Hepatocyte (in vitro differentiated cells): ENCODE measurements around the gene DUSP11. TPM values are rescaled to one million over a fixed set of nuclear protein-coding genes. Genes with fewer than 3 reads are reported as not detected.

Source experiments
- DNase-seq: peaks from one replicate; pipeline ENCODE4 v3.0.0-alpha.2; 2016; ENCODE audit warnings: low spot score
- H2AFZ ChIP-seq: fragments of 200-600 bp; sonication (generic); 2 replicates; pipeline ENCODE4 v1.6.0; 2016; ENCODE audit warnings: antibody characterized with exemption, mild to moderate bottlenecking
- H3K27ac ChIP-seq: fragments of 200-600 bp; sonication (generic); 2 replicates; pipeline ENCODE4 v1.5.1; 2016; ENCODE audit warnings: mild to moderate bottlenecking
- H3K27me3 ChIP-seq: fragments of 200-600 bp; sonication (generic); 2 replicates; pipeline ENCODE4 v1.6.1; 2016
- H3K36me3 ChIP-seq: fragments of 200-600 bp; sonication (generic); replicated peaks from 2 replicates; pipeline ENCODE4 v1.5.1; 2016; ENCODE audit warnings: low read depth; ENCODE audit not compliant: insufficient read depth
- H3K4me1 ChIP-seq: fragments of 200-600 bp; sonication (generic); 2 replicates; pipeline ENCODE4 v1.5.1; 2016; ENCODE audit warnings: mild to moderate bottlenecking, moderate library complexity; ENCODE audit not compliant: insufficient read depth
- H3K4me2 ChIP-seq: fragments of 200-600 bp; sonication (generic); 2 replicates; pipeline ENCODE4 v1.6.0; 2016
- H3K4me3 ChIP-seq: fragments of 200-600 bp; sonication (generic); 2 replicates; pipeline ENCODE4 v1.5.1; 2016; ENCODE audit warnings: mild to moderate bottlenecking
- H3K79me2 ChIP-seq: fragments of 200-600 bp; sonication (generic); 2 replicates; pipeline ENCODE4 v1.6.0; 2017; ENCODE audit warnings: mild to moderate bottlenecking
- H3K9me2 ChIP-seq: fragments of 200-600 bp; sonication (generic); replicated peaks from 2 replicates; pipeline ENCODE4 v1.6.0; 2017; ENCODE audit warnings: mild to moderate bottlenecking; ENCODE audit not compliant: insufficient read depth
- H3K9me3 ChIP-seq: fragments of 200-600 bp; sonication (generic); 2 replicates; pipeline ENCODE4 v1.5.1; 2016; ENCODE audit warnings: low read depth, mild to moderate bottlenecking
- H4K20me1 ChIP-seq: fragments of 200-600 bp; sonication (generic); 2 replicates; pipeline ENCODE4 v1.6.0; 2016; ENCODE audit warnings: mild to moderate bottlenecking; ENCODE audit not compliant: insufficient read depth, poor library complexity, severe bottlenecking
- CTCF ChIP-seq: fragments of 200-600 bp; sonication (generic); IDR thresholded peaks from 2 replicates; pipeline ENCODE4 v1.5.1; 2016; ENCODE audit warnings: antibody characterized with exemption, mild to moderate bottlenecking; ENCODE audit not compliant: poor library complexity
- EZH2 ChIP-seq: fragments of 200-600 bp; sonication (generic); IDR thresholded peaks from 2 replicates; pipeline ENCODE4 v1.6.1; 2016; ENCODE audit warnings: antibody characterized with exemption, mild to moderate bottlenecking, borderline replicate concordance
- EZH2phosphoT487 ChIP-seq: fragments of 200-600 bp; sonication (generic); IDR thresholded peaks from one replicate; pipeline ENCODE4 v1.6.1; 2018; ENCODE audit warnings: antibody characterized with exemption, mild to moderate bottlenecking, low read depth, moderate library complexity; ENCODE audit not compliant: unreplicated experiment, severe bottlenecking
- WGBS: methylation state at CpG from one replicate; pipeline ENCODE4 v1.1.6; 2016; ENCODE audit warnings: low lambda C conversion rate; ENCODE audit errors: missing lambda C conversion rate; 5-methylcytosine and 5-hydroxymethylcytosine counted together
- polyA plus RNA-seq: library from polyadenylated mRNA; unstranded; fragments of >200 nt; fragmentation: Nextera tagmentation; extraction: Ambion mirVana; gene quantifications from 2 replicates; pipeline ENCODE4 v1.2.1, GENCODE V29; 2016
- total RNA-seq: library from RNA; depleted of rRNA; stranded (reverse); fragments of >200 nt; gene quantifications from 2 replicates; pipeline ENCODE4 v1.2.3, GENCODE V29; 2014

The DUSP11 gene
- total and polyA plus RNA-seq, 2 experiments from 2014 or later = 32.9 to 38.2 TPM

DNA sequence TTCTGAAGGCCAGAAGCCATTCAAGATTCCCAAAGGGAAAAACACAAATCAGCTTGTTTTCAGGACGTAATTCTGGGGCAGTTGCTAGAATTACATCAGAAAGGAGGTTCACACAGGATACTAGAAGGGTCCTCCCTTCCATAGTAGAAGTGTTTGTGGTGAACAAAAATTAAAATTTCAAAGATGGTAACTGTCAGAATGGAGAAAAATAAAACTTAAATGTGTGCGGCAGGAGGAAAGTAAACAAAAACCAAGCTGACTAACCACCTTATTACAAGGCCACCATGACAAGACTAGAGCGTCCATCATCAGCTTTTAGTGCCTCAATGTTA is 33.1 kb downstream of the DUSP11 start:
- Histone ChIP-seq H2AFZ (no peak overlapping the region), H3K4me1 (no peaks in the 10 kb centered on the region), H3K9me2 (no peaks in the 10 kb centered on the region), H3K27me3 (no peaks in the 10 kb centered on the region), H3K27ac (no peak overlapping the region), H3K9me3 (no peaks in the 10 kb centered on the region), H3K79me2 (no peaks in the 10 kb centered on the region), H3K36me3 (no peaks in the 10 kb centered on the region), H4K20me1 (no peaks in the 10 kb centered on the region), H3K4me2 (no peak overlapping the region), H3K4me3 (no peak overlapping the region)
- DNase-seq = no peak
- WGBS = 99% methylated on average over 3 of the region's 3 CpGs
- no peak for TF ChIP-seq EZH2phosphoT487
- no peak for TF ChIP-seq EZH2
- TF ChIP-seq CTCF = no peak

- no peak overlapping the region for H2AFZ ChIP-seq
- WGBS = 98% methylated on average over 11 of the region's 11 CpGs
Observed at GRCh38 chr2:73746015-73746876, 33.7 kb downstream of the DUSP11 start.

DNA sequence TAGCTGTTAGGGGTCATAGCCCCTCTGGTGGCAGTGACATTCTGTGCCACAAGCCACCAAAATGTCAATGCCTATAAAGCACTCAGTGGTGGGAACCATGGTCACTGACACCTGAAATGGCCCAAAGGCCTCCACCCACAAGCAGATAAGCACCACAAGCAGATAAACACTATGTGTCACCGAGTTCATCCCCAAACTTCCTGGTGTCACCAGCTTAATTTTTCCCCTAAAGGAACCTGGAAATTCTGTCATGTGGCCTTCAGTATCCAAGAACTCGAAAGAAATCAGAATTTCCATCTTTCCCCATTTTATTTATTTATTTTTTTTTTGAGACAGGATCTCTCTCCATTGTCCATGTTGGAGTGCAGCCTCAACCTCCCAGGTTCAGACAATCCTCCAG is 39.1 kb downstream of the DUSP11 start:
- peaks cover 3% of the 10 kb centered on the region for H3K9me2 ChIP-seq

More at GRCh38 chr2:73746015-73746876, 33.7 kb downstream of the DUSP11 start:
- no peaks in the 10 kb centered on the region for H3K36me3 ChIP-seq
- H3K27ac ChIP-seq = no peak overlapping the region
- no peaks in the 10 kb centered on the region for H3K79me2 ChIP-seq
- no peak overlapping the region for H3K4me3 ChIP-seq
- no peak overlapping the region for H3K4me2 ChIP-seq
- H4K20me1 ChIP-seq = no peaks in the 10 kb centered on the region
- TF ChIP-seq EZH2phosphoT487 (no peak), CTCF (no peak), EZH2 (no peak)
- DNase-seq = no peak
- no peaks in the 10 kb centered on the region for H3K9me3 ChIP-seq
- no peaks in the 10 kb centered on the region for H3K27me3 ChIP-seq
- no peaks in the 10 kb centered on the region for H3K4me1 ChIP-seq
- H3K9me2 ChIP-seq = no peaks in the 10 kb centered on the region

More for the DNA sequence above, 39.1 kb downstream of the DUSP11 start:
- 86% methylated on average over 2 of the region's 2 CpGs for WGBS
- Histone ChIP-seq H3K27me3 (no peaks in the 10 kb centered on the region), H3K4me3 (no peak overlapping the region), H2AFZ (no peak overlapping the region), H3K4me1 (no peaks in the 10 kb centered on the region), H3K27ac (no peak overlapping the region), H3K9me3 (peaks cover 3% of the 10 kb centered on the region), H3K79me2 (peaks cover 9% of the 10 kb centered on the region), H3K36me3 (no peaks in the 10 kb centered on the region), H4K20me1 (no peaks in the 10 kb centered on the region), H3K4me2 (no peak overlapping the region)
- DNase-seq = no peak
- TF ChIP-seq CTCF (no peak), EZH2 (no peak), EZH2phosphoT487 (no peak)
